OCI-LY7 (cell line): ENCODE measurements around the gene HTR1E. TPM values are rescaled to one million over a fixed set of nuclear protein-coding genes. Genes with fewer than 3 reads are reported as not detected.

Source experiments
- BruUV-seq: library from RNA; stranded (reverse); fragments of 400-500 nt; replicated peaks from 2 replicates; lab custom pipeline; 2021; lab: Mats Ljungman, UMichigan
- CTCF ChIA-PET: fragments of 300-600 bp; sonication (Branson Sonifier 250); formaldehyde crosslinking; loops from one replicate; lab custom pipeline; 2022; ENCODE audit warnings: antibody characterized with exemption; ENCODE audit not compliant: unreplicated experiment; lab: Charles Lee
- POLR2A ChIA-PET: fragments of 300-600 bp; sonication (Branson Sonifier 250); formaldehyde crosslinking; loops from one replicate; lab custom pipeline; 2022; ENCODE audit warnings: antibody characterized with exemption; lab: Charles Lee
- DNase-seq: peaks from one replicate; pipeline ENCODE4 v3.0.0-alpha.2; 2015; ENCODE audit warnings: low spot score
- H2AFZ ChIP-seq: fragments of 200-600 bp; sonication (generic), shearing (Covaris generic); 2 replicates; pipeline ENCODE4 v1.6.1; 2014; ENCODE audit warnings: mild to moderate bottlenecking, antibody characterized with exemption, low read length, moderate library complexity
- H3K27ac ChIP-seq: fragments of 200-600 bp; sonication (generic); 2 replicates; pipeline ENCODE4 v1.5.1; 2014; ENCODE audit warnings: mixed run types, low read depth, mild to moderate bottlenecking, moderate library complexity, low read length, inconsistent platforms; ENCODE audit not compliant: poor library complexity, severe bottlenecking
- H3K36me3 ChIP-seq: fragments of 200-600 bp; sonication (generic); 2 replicates; pipeline ENCODE4 v1.6.1; 2014; ENCODE audit warnings: mild to moderate bottlenecking, antibody characterized with exemption, low read length, moderate library complexity, mixed read lengths; ENCODE audit not compliant: insufficient read depth
- H3K4me1 ChIP-seq: fragments of 200-600 bp; sonication (generic); 2 replicates; pipeline ENCODE4 v1.5.1; 2014; ENCODE audit warnings: mild to moderate bottlenecking, low read length; ENCODE audit not compliant: insufficient read depth, poor library complexity, severe bottlenecking
- H3K4me2 ChIP-seq: fragments of 200-600 bp; sonication (generic); 2 replicates; pipeline ENCODE4 v1.6.1; 2014; ENCODE audit warnings: mild to moderate bottlenecking, low read length
- H3K4me3 ChIP-seq: fragments of 200-600 bp; sonication (generic); 2 replicates; pipeline ENCODE4 v1.5.1; 2014; ENCODE audit warnings: mild to moderate bottlenecking, low read depth, low read length; ENCODE audit not compliant: poor library complexity, severe bottlenecking
- H3K79me2 ChIP-seq: fragments of 200-600 bp; sonication (generic); 2 replicates; pipeline ENCODE4 v1.6.1; 2016; ENCODE audit warnings: low read depth, mild to moderate bottlenecking, low read length, moderate library complexity, mixed read lengths; ENCODE audit not compliant: insufficient read depth
- H3K9me2 ChIP-seq: fragments of 200-600 bp; sonication (generic); 2 replicates; pipeline ENCODE4 v1.6.1; 2016; ENCODE audit warnings: mild to moderate bottlenecking, low read length, mixed read lengths; ENCODE audit not compliant: insufficient read depth
- H3K9me3 ChIP-seq: fragments of 200-600 bp; sonication (generic); 2 replicates; pipeline ENCODE4 v1.6.1; 2014; ENCODE audit warnings: mild to moderate bottlenecking, mixed run types, low read length, mixed read lengths
- H4K20me1 ChIP-seq: fragments of 200-600 bp; sonication (generic); 2 replicates; pipeline ENCODE4 v1.6.1; 2014; ENCODE audit warnings: mild to moderate bottlenecking, antibody characterized with exemption, low read length, moderate library complexity, mixed read lengths; ENCODE audit not compliant: insufficient read depth
- EZH2phosphoT487 ChIP-seq: fragments of 200-600 bp; sonication (generic); IDR thresholded peaks from 2 replicates; pipeline ENCODE4 v1.6.1; 2018; ENCODE audit warnings: low read depth, borderline replicate concordance, mild to moderate bottlenecking, mixed run types, antibody characterized with exemption, low read length, moderate library complexity, mixed read lengths
- intact Hi-C: fragments of 100-400 bp; cut with micrococcal nuclease; formaldehyde crosslinking; loops from one replicate; pipeline ENCODE4 v1.10.0; 2022; ENCODE audit not compliant: unreplicated experiment
- total RNA-seq, 2 experiments: library from RNA; depleted of rRNA in 1 of 2; stranded (reverse); fragments of >200 nt in 1 of 2; shearing (Covaris generic) in 1 of 2; gene quantifications; 2 replicates each; pipeline ENCODE4 v1.2.3, GENCODE V29; 2014 to 2022
- TF ChIP-seq, protein P1 (sequence below): fragments of 200-600 bp; sonication (generic); conservative IDR thresholded peaks from 2 replicates; pipeline ENCODE4 v1.5.1; 2014; ENCODE audit warnings: mild to moderate bottlenecking, antibody characterized with exemption, low read length, moderate library complexity, mixed read lengths

HTR1E gene
- total RNA-seq, 2 experiments from 2014 or later, result not detected

GRCh38 chr6:86966271-86966670 lies 28.9 kb downstream of the HTR1E start:
- H3K4me2 ChIP-seq, result no peak overlapping the region
- H3K4me3 ChIP-seq, result no peak overlapping the region
- TF ChIP-seq, protein P1, sequence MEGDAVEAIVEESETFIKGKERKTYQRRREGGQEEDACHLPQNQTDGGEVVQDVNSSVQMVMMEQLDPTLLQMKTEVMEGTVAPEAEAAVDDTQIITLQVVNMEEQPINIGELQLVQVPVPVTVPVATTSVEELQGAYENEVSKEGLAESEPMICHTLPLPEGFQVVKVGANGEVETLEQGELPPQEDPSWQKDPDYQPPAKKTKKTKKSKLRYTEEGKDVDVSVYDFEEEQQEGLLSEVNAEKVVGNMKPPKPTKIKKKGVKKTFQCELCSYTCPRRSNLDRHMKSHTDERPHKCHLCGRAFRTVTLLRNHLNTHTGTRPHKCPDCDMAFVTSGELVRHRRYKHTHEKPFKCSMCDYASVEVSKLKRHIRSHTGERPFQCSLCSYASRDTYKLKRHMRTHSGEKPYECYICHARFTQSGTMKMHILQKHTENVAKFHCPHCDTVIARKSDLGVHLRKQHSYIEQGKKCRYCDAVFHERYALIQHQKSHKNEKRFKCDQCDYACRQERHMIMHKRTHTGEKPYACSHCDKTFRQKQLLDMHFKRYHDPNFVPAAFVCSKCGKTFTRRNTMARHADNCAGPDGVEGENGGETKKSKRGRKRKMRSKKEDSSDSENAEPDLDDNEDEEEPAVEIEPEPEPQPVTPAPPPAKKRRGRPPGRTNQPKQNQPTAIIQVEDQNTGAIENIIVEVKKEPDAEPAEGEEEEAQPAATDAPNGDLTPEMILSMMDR, result no peak
- TF ChIP-seq EZH2phosphoT487, result no peak
- ChIA-PET POLR2A (no interaction called here), CTCF (no interaction called here)
- no peak for DNase-seq
- no peaks in the 10 kb centered on the region for H3K9me3 ChIP-seq
- H3K36me3 ChIP-seq, result no peaks in the 10 kb centered on the region
- H3K4me1 ChIP-seq, result no peaks in the 10 kb centered on the region
- intact Hi-C loops, result no loop called here
- H3K27ac ChIP-seq, result no peak overlapping the region
- no peak overlapping the region for H2AFZ ChIP-seq
- BruUV-seq, result no TSS peak
- H3K79me2 ChIP-seq, result no peaks in the 10 kb centered on the region
- H3K9me2 ChIP-seq, result no peaks in the 10 kb centered on the region
- no peaks in the 10 kb centered on the region for H4K20me1 ChIP-seq

GRCh38 chr6:86969573-86969972 lies 32.2 kb downstream of the HTR1E start:
- Histone ChIP-seq H3K9me3 (no peaks in the 10 kb centered on the region), H3K4me1 (no peaks in the 10 kb centered on the region), H3K4me2 (no peak overlapping the region), H3K27ac (no peak overlapping the region), H4K20me1 (no peaks in the 10 kb centered on the region), H3K79me2 (no peaks in the 10 kb centered on the region), H3K36me3 (no peaks in the 10 kb centered on the region), H3K4me3 (no peak overlapping the region), H2AFZ (no peak overlapping the region), H3K9me2 (no peaks in the 10 kb centered on the region)
- intact Hi-C loops, result no loop called here
- TF ChIP-seq, protein P1, result no peak
- no peak for TF ChIP-seq EZH2phosphoT487
- CTCF ChIA-PET, result no interaction called here
- no TSS peak for BruUV-seq
- POLR2A ChIA-PET, result interaction anchor here (0.6 kb wide), 1 partner anchor 37 kb away, joined by 3 read pairs; no protein-coding TSS in a partner anchor
- no peak for DNase-seq

- Histone ChIP-seq H4K20me1 (no peaks in the 10 kb centered on the region), H3K4me3 (no peak overlapping the region), H3K4me2 (no peak overlapping the region), H3K9me2 (no peaks in the 10 kb centered on the region), H3K4me1 (no peaks in the 10 kb centered on the region), H3K27ac (no peak overlapping the region), H2AFZ (no peak overlapping the region), H3K9me3 (no peaks in the 10 kb centered on the region), H3K79me2 (no peaks in the 10 kb centered on the region), H3K36me3 (no peaks in the 10 kb centered on the region)
- DNase-seq, result no peak
- BruUV-seq, result no TSS peak
- ChIA-PET POLR2A (no interaction called here), CTCF (no interaction called here)
- intact Hi-C loops, result no loop called here
- TF ChIP-seq EZH2phosphoT487, result no peak
- TF ChIP-seq, protein P1, result no peak
These were observed 35.8 kb downstream of the HTR1E start for GRCh38 chr6:86973088-86973487.
